Activated effector memory CD4-positive, alpha-beta T cell treated with Interleukin-2 at 50 U/mL for 16 hours (primary cell): ENCODE data around the gene HAND1.

ENCODE experiments used
- DNase-seq: peaks from one replicate; pipeline ENCODE4 v3.0.0-alpha.2; 2020

The HAND1 gene

DNA sequence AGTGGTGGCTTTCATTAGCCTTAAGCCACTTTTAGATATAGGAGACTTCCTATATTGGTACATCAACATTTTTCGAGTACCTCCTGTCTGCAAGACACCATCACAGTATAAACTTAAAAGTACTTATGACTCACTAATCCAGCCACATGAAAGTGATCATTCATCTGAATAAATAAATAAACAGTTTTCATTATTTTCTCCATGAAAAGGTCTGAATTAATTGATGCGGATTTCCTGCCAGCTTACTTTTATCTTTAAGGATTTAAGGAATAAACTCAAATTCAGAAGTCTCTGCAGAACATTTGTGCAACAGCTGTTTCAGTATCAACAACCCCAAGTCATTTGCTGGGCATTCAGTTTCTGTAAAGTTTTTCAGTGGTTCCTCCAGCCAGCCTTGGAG is 28.2 kb downstream of the HAND1 start:
- DNase-seq: no peak

DNA sequence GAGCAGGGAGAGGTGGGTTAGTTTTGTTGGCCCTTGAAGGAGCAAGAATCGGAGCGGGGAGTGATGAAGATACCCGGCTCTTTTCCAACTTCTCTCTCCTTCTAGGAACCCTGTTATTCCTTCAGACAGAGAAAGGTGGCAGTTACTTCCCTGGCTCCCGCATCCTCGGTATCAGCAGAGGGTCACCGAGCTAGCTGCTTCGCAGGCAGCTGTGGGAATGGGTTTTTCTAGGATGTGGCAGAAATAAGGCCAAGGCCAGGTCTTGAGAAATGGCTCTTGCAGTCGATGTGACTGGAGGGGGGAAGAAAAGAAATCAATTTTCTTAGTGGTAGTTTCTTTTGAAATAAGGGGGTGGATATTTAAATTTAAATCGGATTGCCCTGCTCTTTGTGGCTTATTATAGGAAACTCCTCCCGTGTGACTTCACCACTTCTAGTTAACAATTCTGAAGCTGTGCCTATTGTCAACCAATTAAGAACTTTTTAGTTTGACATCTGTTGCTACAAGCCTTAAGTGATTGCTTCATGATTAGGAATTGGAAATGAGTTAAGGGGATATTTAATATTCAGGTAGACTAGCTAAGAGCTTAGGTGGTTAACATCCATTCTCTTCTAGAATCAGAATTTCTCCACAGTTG is 30.8 kb downstream of the HAND1 start:
- DNase-seq: no peak

DNA sequence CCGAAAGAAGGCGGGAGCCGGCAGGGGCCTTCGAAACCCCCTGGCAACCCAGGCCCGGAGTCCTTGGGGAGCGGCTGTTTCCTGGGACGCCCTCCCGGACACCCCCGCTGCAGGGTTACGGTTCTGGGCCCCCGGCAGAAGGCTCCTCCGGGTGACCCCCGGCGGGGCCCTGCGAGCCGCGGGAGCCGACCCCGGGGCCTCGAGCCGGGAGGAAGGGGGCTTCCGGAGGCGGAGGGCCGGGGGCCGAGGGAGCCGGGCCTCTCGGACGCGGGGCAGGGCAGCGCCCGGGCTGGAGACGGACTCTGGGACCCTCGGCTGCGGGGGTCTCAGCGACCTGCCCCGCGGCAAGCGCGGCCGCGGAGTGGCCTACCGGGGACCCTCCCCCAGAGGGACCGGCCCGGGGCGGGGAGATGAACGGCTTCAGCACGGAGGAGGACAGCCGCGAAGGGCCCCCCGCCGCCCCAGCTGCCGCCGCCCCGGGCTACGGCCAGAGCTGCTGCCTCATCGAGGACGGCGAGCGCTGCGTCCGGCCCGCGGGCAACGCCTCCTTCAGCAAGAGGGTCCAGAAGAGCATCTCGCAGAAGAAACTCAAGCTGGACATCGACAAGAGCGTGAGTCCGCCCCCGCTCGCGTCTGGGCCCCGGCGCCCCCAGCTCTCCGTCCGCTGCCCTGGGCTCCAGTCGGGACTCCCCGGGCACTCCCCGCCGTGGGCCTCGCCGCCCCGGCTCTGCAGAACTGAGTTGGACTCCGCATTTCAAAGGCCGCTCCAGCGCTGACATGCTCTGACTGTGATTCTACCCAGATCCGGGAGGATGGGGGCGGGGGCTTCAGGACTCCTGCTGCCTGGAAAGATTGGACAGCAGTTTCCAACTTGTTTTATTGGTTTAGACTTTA is 31.6 kb downstream of the HAND1 start:
- peak; percentile 23 for DNase-seq

DNA sequence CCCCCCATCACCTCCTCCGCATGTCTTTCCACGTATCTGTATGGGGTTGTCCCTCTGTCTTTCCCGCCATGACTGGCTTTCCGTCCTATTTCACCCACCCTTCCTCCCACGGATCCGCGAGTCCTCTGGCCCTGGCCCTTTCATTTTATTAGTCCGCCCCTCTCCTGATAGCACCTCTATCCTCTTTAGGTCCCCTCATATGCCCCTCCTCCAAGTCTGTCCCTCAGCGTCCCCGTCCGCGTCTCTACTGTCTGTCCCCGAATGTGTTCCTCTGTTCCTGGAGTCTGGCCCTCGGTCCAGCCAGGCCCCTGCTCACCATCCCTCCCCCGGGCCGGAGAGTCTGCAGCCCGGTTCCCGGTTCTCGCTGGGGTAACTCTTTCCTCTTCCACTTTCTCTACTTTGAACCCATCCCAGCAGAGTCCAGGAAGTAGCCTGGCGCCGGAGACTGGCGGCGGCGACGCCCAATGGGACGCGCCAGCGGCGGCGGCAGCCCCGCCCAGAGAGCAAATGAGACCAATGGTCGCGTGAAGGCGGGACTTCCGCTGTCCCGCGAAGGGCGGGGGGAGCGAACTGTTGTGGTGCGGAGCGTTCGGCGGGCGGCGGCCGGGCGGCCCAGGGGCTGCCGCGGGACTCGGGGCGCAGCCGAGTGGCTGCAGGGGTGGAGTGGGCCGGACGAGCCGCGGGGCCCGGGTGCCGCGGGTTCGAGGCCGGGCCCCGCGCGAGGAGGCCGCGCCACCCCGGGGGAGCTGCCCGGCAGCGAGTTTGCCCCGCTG is 32.4 kb downstream of the HAND1 start, which contains the start of gene SAP30L:
TSS of gene SAP30L (plus strand) at position 576 of the 773 bp plus-strand sequence. CDS start 608 bp downstream, outside the sequence.
- peak; percentile 96 for DNase-seq

DNA sequence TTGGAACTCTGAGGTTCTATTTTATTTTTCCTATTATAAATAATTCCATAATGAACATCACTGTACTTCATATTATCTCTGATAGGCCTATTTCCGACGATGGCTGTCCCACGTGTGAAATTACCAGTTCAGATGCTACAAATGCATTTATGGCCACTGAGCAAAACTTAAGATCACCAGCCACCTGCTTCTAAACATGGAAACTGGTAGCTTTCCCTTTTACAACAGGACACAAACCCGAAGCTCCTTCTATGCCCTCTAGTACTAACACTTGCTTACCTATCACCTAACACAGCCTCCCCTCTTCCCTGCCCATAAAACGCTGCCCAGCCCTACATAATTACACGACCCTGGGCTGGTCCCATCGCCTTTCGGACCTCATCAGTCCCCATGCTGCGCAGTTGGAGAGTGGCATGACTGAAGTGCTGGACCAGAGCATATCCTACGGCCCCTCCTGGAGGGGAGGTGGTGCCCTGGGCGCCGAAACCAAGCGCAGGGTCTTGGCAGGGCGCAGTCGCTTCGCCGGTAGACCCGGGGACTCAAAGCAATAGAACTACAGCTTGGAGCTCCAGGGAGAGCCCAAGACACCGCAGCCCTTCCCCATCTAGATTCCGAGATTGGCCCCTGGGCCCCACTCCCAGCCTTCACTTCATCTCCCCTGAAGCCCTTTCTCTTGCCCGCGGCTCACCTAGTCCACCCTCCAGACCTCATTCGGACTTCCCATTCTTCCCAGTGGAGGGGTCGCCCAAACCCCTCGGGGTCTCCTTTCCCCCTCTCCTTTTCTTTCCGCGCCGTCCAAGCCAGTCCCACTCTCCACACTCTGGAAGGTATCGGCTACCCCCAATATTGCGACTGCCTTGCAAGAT is 33.2 kb downstream of the HAND1 start:
- peak; percentile 1 for DNase-seq

DNA sequence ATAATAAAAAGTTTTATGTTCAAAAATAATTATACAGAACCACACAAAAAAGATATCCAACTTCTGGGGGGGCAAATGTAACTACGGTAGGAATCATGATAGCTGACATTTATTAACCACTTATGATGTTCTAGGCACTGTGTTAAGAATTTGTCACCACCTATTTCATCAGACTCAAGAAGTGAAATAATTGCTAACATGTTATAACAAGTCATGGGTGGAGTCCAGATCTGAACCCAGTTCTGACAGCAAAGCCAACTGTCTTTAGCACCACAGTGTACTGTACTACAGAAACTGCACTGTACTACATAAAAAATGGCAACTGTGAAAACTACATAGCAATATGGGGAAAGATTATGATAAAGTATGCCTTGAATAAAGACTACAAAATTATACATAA is 35.2 kb downstream of the HAND1 start:
- no peak for DNase-seq

DNA sequence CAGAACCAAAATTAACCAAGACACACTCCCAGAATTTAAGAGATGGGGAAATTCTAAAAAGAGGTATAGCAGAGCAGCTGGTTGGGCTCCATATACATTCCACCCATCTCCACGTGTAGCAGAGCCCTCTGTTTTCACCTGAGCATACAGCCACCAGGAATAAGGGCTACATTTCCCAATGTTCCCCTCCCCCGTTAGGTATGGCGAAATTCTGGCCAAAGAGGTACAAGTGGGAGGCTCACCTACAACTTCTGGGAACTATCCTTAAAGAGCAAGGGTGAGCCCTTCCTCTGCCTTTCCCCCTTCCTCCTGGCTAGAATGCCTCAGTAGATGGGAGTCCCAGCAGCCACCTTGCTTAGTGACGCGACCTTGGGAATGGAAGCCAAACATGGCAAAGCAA is 37.5 kb downstream of the HAND1 start:
- DNase-seq: no peak

DNA sequence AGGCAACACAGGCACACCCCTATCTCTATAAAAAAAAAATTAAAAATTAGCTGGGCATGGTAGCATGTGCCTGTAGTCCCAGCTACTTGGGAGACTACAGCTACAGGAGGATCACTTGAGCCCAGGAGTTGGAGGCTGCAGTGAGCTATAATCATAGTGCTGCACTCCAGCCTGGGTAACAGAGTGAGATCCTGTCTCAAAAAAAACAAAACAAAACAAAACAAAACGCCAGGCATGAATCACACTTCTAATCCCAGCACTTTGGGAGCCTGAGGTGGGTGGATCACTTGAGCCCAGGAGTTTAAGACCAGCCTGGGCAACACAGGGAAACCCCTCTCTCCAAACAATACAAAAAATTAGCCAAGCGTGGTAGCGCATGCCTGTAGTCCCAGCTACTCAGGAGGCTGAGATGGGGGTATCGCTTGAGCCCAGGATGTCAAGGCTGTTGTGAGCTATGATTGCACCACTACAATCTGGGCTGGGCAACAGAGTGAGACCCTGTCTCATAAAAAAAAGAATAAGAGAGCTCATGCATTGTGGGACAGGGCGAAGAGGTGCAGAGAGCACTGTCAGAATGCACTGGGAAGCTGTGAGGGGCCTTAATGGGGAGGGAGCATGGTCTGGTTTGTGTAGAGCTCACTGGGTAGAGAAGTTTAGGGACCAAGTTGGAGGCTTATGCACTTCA is 40.6 kb downstream of the HAND1 start:
- no peak for DNase-seq

DNA sequence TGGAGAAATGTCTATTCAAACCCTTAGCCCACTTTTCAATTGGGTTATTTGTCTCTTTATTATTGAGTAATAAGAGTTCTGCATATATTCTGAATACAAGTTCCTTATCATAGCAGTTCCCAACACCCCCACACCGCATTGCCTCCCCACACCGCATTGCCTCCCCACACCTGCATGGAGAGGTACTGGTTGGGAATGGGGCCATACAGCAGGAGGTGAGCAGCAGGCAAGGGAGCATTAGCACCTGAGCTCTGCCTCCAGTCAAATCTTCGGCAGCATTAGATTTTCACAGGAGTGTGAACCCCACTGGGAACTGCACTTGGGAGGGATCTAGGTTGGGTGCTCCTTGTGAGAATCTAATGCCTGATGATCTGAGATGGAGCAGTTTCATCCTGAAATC is 42.8 kb downstream of the HAND1 start:
- no peak for DNase-seq

DNA sequence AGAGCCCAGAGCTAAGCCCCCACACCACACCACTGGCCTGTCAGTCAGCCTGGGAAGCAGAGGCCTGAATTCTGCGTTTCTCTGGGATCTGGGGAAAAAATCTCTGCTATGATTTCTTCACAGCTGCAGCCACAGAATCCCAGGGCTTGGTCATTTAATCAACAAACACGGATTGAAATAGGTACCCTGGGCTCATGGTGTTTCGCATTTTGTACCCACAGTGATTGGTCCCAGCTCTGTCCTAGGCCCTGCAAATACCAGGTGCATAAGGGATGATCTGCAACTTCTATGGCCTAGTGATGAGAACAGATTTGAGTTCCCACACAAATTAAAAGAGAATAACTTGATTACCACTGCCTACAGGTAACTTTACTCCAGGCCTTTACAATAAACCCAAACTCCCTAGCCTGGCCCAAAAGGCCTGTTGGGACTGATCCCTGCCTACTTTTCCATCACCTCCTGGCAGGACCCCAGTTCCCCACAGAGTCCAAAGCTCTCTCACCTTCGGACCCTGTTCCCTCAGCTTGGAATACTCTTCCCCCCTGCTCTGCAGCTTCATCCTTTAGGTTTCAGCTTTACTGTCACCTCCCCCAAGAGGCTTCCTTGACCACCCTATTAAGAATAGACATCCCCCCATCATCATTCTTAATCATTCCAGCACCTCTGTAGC is 46.9 kb downstream of the HAND1 start:
- no peak for DNase-seq

DNA sequence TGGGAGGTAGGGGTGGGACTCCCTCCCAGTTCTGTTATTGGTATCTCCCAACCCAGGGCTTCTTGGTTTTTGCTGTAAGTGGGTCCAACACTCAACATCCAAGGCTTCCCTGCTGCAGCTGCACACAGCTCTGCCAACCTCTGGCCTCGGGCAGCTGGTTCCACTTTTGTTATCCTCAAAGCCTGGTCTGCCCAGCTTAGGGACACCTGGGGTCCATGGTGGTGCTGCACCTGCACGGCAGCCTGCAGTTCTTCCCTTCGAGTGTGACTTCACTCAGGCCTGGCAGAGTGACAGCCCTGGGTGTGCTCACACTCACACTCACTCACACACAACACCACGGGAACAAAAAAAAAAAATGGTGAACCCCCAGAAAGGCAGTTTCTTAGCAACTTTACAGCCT is 47.6 kb downstream of the HAND1 start:
- DNase-seq: no peak

DNA sequence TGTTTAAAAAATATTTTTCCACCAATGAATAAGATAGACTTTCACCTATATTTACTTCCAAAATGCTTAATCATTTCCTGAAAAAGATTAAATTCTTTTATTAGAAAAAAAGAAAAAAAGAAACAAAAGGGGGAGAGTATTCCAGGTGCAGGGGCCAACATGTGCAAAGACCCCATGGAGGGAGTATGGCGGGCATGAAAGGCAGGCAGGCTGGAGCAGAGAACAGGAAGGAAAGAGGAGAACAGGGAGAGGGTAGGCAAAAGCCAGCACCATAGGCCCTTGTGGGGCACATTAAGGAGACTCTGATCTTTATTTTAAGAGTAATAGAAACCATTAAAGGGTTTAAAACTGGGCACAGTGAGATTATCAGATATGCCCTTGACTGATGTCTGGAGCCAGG is 48.7 kb downstream of the HAND1 start:
- DNase-seq: no peak

DNA sequence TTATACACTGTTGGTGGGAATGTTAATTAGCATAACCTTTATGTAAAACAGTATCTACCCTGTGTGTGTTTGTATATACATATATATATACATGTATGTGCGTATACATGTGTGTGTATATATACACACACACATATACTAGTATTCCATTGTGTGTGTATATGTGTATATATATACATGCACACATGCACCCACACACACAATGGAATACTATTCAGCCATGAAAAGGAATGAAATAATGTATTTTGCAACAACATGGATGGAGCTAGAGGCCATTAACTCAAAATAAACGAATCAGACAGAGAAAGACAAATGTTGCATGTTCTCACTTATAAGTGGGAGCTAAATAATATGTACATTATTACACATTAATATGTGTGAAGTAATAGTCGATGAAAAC is 49.8 kb downstream of the HAND1 start:
- DNase-seq: no peak
